Liver (tissue), 3 donors: ENCODE results near the gene PARP12.

Experiments
- HNF4A ChIP-seq, 2 donors: conservative IDR thresholded peaks; 2 replicates each; pipeline ENCODE4 v1.6.1; 2016; ENCODE audit warnings: antibody characterized with exemption in 2 of 2, mild to moderate bottlenecking in 2 of 2
- JUND ChIP-seq, 2 donors: IDR thresholded peaks; 2 replicates each; pipeline ENCODE4 v1.6.1; 2016; ENCODE audit warnings: antibody characterized with exemption in 2 of 2
- RXRA ChIP-seq, 2 donors: IDR thresholded peaks; 2 replicates each; pipeline ENCODE4 v1.6.1; 2017 to 2018; ENCODE audit warnings: antibody characterized with exemption in 2 of 2, mild to moderate bottlenecking in 1 of 2
- TF ChIP-seq, protein P1 (sequence below): IDR thresholded peaks from 2 replicates; pipeline ENCODE4 v1.6.1; 2016; ENCODE audit warnings: antibody characterized with exemption
- TF ChIP-seq, protein P2 (sequence below): fragments of 150-350 bp; IDR thresholded peaks from 2 replicates; pipeline ENCODE4 v1.5.1; 2017; ENCODE audit warnings: improper control_type of control experiment, low read depth, low read length; ENCODE audit not compliant: missing input control
- donor health status: healthy.
- donor health status: healthy.

DNA sequence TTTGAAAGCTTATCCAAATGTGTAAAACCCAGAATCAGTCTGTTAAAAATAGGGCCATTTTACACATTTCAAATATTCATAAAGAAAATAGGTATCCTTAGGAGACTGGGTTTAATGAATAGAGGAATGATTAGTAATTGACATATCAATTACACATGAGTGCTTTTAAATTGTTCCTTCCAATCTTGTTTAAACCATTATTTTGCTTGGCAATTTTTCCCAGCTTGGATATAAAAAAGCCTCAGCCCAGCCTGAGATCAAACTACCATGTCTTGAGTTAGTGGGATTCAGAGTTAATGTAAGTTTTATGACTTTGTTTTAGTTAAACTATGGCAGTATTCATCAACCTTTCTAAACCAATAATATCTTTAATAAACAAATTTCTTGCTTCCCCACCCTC, 28.3 kb downstream of the PARP12 start:
- TF ChIP-seq, protein P1, sequence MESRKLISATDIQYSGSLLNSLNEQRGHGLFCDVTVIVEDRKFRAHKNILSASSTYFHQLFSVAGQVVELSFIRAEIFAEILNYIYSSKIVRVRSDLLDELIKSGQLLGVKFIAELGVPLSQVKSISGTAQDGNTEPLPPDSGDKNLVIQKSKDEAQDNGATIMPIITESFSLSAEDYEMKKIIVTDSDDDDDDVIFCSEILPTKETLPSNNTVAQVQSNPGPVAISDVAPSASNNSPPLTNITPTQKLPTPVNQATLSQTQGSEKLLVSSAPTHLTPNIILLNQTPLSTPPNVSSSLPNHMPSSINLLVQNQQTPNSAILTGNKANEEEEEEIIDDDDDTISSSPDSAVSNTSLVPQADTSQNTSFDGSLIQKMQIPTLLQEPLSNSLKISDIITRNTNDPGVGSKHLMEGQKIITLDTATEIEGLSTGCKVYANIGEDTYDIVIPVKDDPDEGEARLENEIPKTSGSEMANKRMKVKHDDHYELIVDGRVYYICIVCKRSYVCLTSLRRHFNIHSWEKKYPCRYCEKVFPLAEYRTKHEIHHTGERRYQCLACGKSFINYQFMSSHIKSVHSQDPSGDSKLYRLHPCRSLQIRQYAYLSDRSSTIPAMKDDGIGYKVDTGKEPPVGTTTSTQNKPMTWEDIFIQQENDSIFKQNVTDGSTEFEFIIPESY, result no peak
- TF ChIP-seq, protein P2, sequence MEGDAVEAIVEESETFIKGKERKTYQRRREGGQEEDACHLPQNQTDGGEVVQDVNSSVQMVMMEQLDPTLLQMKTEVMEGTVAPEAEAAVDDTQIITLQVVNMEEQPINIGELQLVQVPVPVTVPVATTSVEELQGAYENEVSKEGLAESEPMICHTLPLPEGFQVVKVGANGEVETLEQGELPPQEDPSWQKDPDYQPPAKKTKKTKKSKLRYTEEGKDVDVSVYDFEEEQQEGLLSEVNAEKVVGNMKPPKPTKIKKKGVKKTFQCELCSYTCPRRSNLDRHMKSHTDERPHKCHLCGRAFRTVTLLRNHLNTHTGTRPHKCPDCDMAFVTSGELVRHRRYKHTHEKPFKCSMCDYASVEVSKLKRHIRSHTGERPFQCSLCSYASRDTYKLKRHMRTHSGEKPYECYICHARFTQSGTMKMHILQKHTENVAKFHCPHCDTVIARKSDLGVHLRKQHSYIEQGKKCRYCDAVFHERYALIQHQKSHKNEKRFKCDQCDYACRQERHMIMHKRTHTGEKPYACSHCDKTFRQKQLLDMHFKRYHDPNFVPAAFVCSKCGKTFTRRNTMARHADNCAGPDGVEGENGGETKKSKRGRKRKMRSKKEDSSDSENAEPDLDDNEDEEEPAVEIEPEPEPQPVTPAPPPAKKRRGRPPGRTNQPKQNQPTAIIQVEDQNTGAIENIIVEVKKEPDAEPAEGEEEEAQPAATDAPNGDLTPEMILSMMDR, result no peak
- no peak for TF ChIP-seq HNF4A (conservative IDR thresholded peaks at IDR 0.05)
- no peak for TF ChIP-seq RXRA (IDR thresholded peaks at IDR 0.05)
- no peak for TF ChIP-seq JUND (IDR thresholded peaks at IDR 0.05)
